ENCODE results near the gene CLPTM1L.

CLPTM1L gene

GRCh38 chr5:1300581-1301083, 44.3 kb downstream of the CLPTM1L start:
- H3K27ac ChIP-seq = no peak overlapping the region
- no peak for TF ChIP-seq CTCF (conservative IDR thresholded peaks at IDR 0.05)

DNA sequence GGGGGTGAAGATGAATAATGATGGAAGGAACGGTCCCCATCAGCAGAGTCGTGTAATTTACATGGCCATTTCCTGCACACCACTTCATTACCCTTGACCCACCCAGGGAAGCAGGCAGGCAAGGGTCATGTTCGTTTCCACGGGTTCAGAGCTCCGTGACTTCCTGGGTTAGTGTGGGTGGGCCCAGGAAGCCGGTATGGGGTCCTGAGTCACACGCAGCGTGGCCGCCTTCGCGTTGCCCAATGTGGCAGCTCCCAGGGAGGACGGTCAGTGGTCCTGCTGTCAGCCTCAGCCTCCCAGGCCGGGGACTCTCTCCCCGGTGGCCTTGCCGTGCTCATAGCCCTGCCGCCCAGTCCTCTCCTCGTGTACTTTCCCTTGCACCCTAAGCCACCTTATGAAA, 44.9 kb downstream of the CLPTM1L start:
- no peak for TF ChIP-seq CTCF (conservative IDR thresholded peaks at IDR 0.05)
- no peak overlapping the region for H3K27ac ChIP-seq

GRCh38 chr5:1299511-1299850, 45.4 kb downstream of the CLPTM1L start:
- H3K27ac ChIP-seq = no peak overlapping the region
- no peak for TF ChIP-seq CTCF (conservative IDR thresholded peaks at IDR 0.05)

GRCh38 chr5:1298723-1299510, 46.0 kb downstream of the CLPTM1L start:
- no peak overlapping the region for H3K27ac ChIP-seq
- TF ChIP-seq CTCF (conservative IDR thresholded peaks at IDR 0.05) = no peak

DNA sequence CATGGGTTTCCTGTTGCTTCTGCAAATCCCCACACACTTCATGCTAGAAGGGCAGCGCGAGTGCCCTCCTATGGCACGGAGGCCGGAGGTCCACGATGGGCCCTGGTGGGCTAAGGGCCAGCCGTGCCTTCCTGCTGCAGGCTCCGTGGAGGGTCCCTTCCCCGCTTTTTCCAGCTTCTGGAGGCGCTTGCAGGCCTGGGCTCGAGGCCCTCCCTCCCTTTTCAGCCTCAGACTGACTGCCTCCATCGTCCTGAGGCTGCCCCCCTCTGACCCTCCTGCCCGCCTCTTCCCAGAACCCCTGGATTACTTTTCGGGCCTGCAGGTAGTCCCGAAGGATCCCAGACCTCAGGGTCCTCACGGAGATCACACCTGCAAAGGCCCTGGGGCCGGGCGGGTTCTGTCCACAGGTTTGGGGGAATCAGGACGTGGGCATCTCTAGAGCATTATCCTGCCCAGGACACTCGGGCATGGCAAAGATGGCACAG, 46.8 kb downstream of the CLPTM1L start:
- no peak for TF ChIP-seq CTCF (conservative IDR thresholded peaks at IDR 0.05)
- H3K27ac ChIP-seq = no peak overlapping the region

GRCh38 chr5:1297243-1297642, 47.7 kb downstream of the CLPTM1L start:
- no peak overlapping the region for H3K27ac ChIP-seq
- no peak for TF ChIP-seq CTCF (conservative IDR thresholded peaks at IDR 0.05)

DNA sequence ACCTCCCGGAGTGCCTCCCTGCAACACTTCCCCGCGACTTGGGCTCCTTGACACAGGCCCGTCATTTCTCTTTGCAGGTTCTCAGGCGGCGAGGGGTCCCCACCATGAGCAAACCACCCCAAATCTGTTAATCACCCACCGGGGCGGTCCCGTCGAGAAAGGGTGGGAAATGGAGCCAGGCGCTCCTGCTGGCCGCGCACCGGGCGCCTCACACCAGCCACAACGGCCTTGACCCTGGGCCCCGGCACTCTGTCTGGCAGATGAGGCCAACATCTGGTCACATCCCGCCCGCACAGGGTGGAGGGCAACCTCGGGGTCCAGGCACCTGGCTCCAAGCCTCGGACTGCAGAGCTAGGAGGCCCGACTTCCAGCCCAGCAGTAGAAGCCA, 49.3 kb downstream of the CLPTM1L start:
- H3K27ac ChIP-seq = no peak overlapping the region
- TF ChIP-seq CTCF (conservative IDR thresholded peaks at IDR 0.05) = no peak

Data from VCaP (cell line).